HG03354 (cell line): ENCODE data around the gene RASD2.

Experiments
- ATAC-seq: cut with Tn5 transposase; IDR thresholded peaks from one replicate; pipeline ENCODE4 v1.9.1; 2021; ENCODE audit warnings: mild to moderate bottlenecking; ENCODE audit not compliant: unreplicated experiment, poor library complexity, severe bottlenecking

RASD2 gene

GRCh38 chr22:35517769-35518530, 22.7 kb upstream of the RASD2 start:
- ATAC-seq = no peak

GRCh38 chr22:35518811-35519210, 21.8 kb upstream of the RASD2 start:
- ATAC-seq = no peak

- no peak for ATAC-seq
Measured at GRCh38 chr22:35519306-35520000, 21.2 kb upstream of the RASD2 start.

GRCh38 chr22:35521358-35522224, 19.0 kb upstream of the RASD2 start:
- no peak for ATAC-seq

GRCh38 chr22:35522225-35523149, 18.1 kb upstream of the RASD2 start:
- no peak for ATAC-seq

GRCh38 chr22:35523167-35523947, 17.3 kb upstream of the RASD2 start:
- ATAC-seq = no peak

- no peak for ATAC-seq
Measured at GRCh38 chr22:35524966-35525686, 15.5 kb upstream of the RASD2 start.

- ATAC-seq = no peak
Measured at GRCh38 chr22:35525687-35526332, 14.8 kb upstream of the RASD2 start.

- ATAC-seq = no peak
Measured at GRCh38 chr22:35526333-35526979, 14.2 kb upstream of the RASD2 start.

GRCh38 chr22:35528927-35529326, 11.7 kb upstream of the RASD2 start:
- no peak for ATAC-seq

GRCh38 chr22:35530700-35531099, 9.9 kb upstream of the RASD2 start:
- no peak for ATAC-seq

- ATAC-seq = no peak
Measured at GRCh38 chr22:35531202-35531601, 9.4 kb upstream of the RASD2 start.

GRCh38 chr22:35531676-35532075, 9.0 kb upstream of the RASD2 start:
- ATAC-seq = no peak

- no peak for ATAC-seq
Measured at GRCh38 chr22:35533365-35534029, 7.1 kb upstream of the RASD2 start.

GRCh38 chr22:35534091-35534490, 6.5 kb upstream of the RASD2 start:
- ATAC-seq = no peak

- no peak for ATAC-seq
Measured at GRCh38 chr22:35537232-35537631, 3.4 kb upstream of the RASD2 start.
